HepG2 (cell line): ENCODE measurements around the gene SLC50A1. TPM values are rescaled to one million over a fixed set of nuclear protein-coding genes. Genes with fewer than 3 reads are reported as not detected.

Experiments
- BCLAF1 ChIP-seq: fragments of 450-650 bp; IDR thresholded peaks from 2 replicates; pipeline ENCODE4 v1.6.1; 2017; ENCODE audit warnings: mild to moderate bottlenecking
- BRD4 ChIP-seq: sonication (generic); formaldehyde crosslinking; IDR thresholded peaks from 2 replicates; pipeline ENCODE4 v1.4.0; 2020; ENCODE audit warnings: missing genetic modification reagents
- EHMT2 ChIP-seq: fragments of 200-600 bp; sonication (generic); IDR thresholded peaks from 2 replicates; pipeline ENCODE4 v1.7.0; 2017; ENCODE audit warnings: antibody characterized with exemption, low read depth, low read length, borderline replicate concordance
- FOXP1 ChIP-seq, 2 experiments: fragments of 450-650 bp in 1 of 2; IDR thresholded peaks; 2 replicates each; pipeline ENCODE4 v1.6.1; 2017 to 2018; ENCODE audit warnings: antibody characterized with exemption in 1 of 2
- HNRNPH1 ChIP-seq: fragments of 200-400 bp; formaldehyde crosslinking; optimal IDR thresholded peaks from 2 replicates; pipeline ENCODE3; 2017; ENCODE audit warnings: mild to moderate bottlenecking, low read depth, low read length
- KLF9 ChIP-seq: IDR thresholded peaks from 2 replicates; pipeline ENCODE4 v1.6.1; 2016; ENCODE audit warnings: low read depth
- KMT2B ChIP-seq: IDR thresholded peaks from 2 replicates; pipeline ENCODE4 v1.6.1; 2016; ENCODE audit warnings: missing genetic modification reagents, missing compliant biosample characterization
- SRY ChIP-seq: sonication (generic); formaldehyde crosslinking; IDR thresholded peaks from 2 replicates; pipeline ENCODE4 v1.8.0; 2022; ENCODE audit warnings: mild to moderate bottlenecking, missing genetic modification reagents
- TGIF2 ChIP-seq: IDR thresholded peaks from 2 replicates; pipeline ENCODE4 v1.6.1; 2016; ENCODE audit warnings: control low read depth, missing compliant biosample characterization
- ZBED4 ChIP-seq: sonication (generic); formaldehyde crosslinking; IDR thresholded peaks from 2 replicates; pipeline ENCODE4 v1.4.0; 2020; ENCODE audit warnings: missing genetic modification reagents, borderline replicate concordance
- ZNF232 ChIP-seq: sonication (generic); formaldehyde crosslinking; IDR thresholded peaks from 2 replicates; pipeline ENCODE4 v1.4.0; 2020; ENCODE audit warnings: missing genetic modification reagents, borderline replicate concordance
- ZNF318 ChIP-seq: sonication (generic); formaldehyde crosslinking; IDR thresholded peaks from 2 replicates; pipeline ENCODE4 v1.4.0; 2020; ENCODE audit warnings: mild to moderate bottlenecking, missing genetic modification reagents
- ZNF496 ChIP-seq: sonication (generic); formaldehyde crosslinking; IDR thresholded peaks from 2 replicates; pipeline ENCODE4 v1.8.1; 2023; ENCODE audit warnings: mild to moderate bottlenecking, moderate library complexity, missing genetic modification reagents; ENCODE audit not compliant: insufficient replicate concordance
- ZNF563 ChIP-seq: sonication (generic); formaldehyde crosslinking; IDR thresholded peaks from 2 replicates; pipeline ENCODE4 v1.8.0; 2022; ENCODE audit warnings: mild to moderate bottlenecking, moderate library complexity, missing genetic modification reagents
- polyA plus RNA-seq, 8 experiments: library from polyadenylated mRNA; depleted of rRNA in 3 of 8; stranded (reverse) in 7 of 8; unstranded in 1 of 8; fragments of >200 nt; fragmentation: Illumina TruSeq in 4 of 8; extraction: Trizol in 4 of 8; gene quantifications; 2 replicates each; pipeline versions ENCODE4 v1.2.1 to v1.2.3, GENCODE V29; 2011 to 2016; ENCODE audit warnings: low read depth in 4 of 8, missing spikeins in 1 of 8, mixed read lengths in 1 of 8; ENCODE audit not compliant: insufficient read depth in 1 of 8
- total RNA-seq, 5 experiments: library from RNA; depleted of rRNA; stranded (reverse); fragments of >200 nt; fragmentation: Illumina TruSeq; extraction: Trizol; gene quantifications; 2 replicates each; pipeline ENCODE4 v1.2.3, GENCODE V29; 2016; ENCODE audit warnings: low read depth in 1 of 5

SLC50A1 gene
- total and polyA plus RNA-seq, 2 of the 13 experiments (the other 11 are each of a cell fraction or from before 2014, with no cell fraction given), result 22.5 to 46.8 TPM

GRCh38 chr1:155126556-155127104, 9.0 kb upstream of the SLC50A1 start (continued):
- TF ChIP-seq ZNF318 (CRISPR knock-in tag), result peak; percentile 54; the same call in 1 of the 2 replicates
- TF ChIP-seq BCLAF1, result no peak
- no peak for TF ChIP-seq FOXP1 (IDR thresholded peaks at IDR 0.05)
- peak; percentile 32; the same call in 1 of the 2 replicates for TF ChIP-seq FOXP1 (CRISPR knock-in tag; IDR thresholded peaks at IDR 0.05)
- TF ChIP-seq ZNF496 (CRISPR knock-in tag), result no peak
- no peak; the same call in 1 of the 2 replicates for TF ChIP-seq ZNF563 (CRISPR knock-in tag)
- no peak for TF ChIP-seq ZNF232 (CRISPR knock-in tag)
- peak; percentile 72 for TF ChIP-seq HNRNPH1
- no peak for TF ChIP-seq KMT2B (CRISPR knock-in tag)
- TF ChIP-seq SRY, result no peak; the same call in 1 of the 2 replicates
- no peak for TF ChIP-seq EHMT2
- TF ChIP-seq BRD4, result peak; percentile 28; the same call in 1 of the 2 replicates
- TF ChIP-seq TGIF2 (CRISPR knock-in tag), result no peak
- TF ChIP-seq ZBED4, result no peak
- no peak for TF ChIP-seq KLF9 (CRISPR knock-in tag)
